DOHH2 (cell line): ENCODE results near the gene SLC22A13.

Source experiments
- H3F3A ChIP-seq: fragments of 200-600 bp; sonication (generic), shearing (Covaris generic); 2 replicates; pipeline ENCODE4 v1.6.0; 2016; ENCODE audit warnings: antibody characterized with exemption, mild to moderate bottlenecking; ENCODE audit not compliant: control insufficient read depth, insufficient read depth
- H3K27ac ChIP-seq: fragments of 200-600 bp; sonication (generic); 2 replicates; pipeline ENCODE4 v1.5.1; 2014; ENCODE audit warnings: low read depth, mild to moderate bottlenecking, low read length, moderate library complexity
- H3K27me3 ChIP-seq: fragments of 200-600 bp; sonication (generic); 2 replicates; pipeline ENCODE4 v1.6.1; 2014; ENCODE audit warnings: mild to moderate bottlenecking, low read length, mixed read lengths; ENCODE audit not compliant: control insufficient read depth
- H3K36me3 ChIP-seq: fragments of 200-600 bp; sonication (generic); 2 replicates; pipeline ENCODE4 v1.6.1; 2014; ENCODE audit warnings: mild to moderate bottlenecking, low read length, moderate library complexity, mixed read lengths; ENCODE audit not compliant: control insufficient read depth
- H3K4me1 ChIP-seq: fragments of 200-600 bp; sonication (generic); 2 replicates; pipeline ENCODE4 v1.6.1; 2014; ENCODE audit warnings: mild to moderate bottlenecking, low read length, mixed read lengths; ENCODE audit not compliant: control insufficient read depth
- H3K4me2 ChIP-seq: fragments of 200-600 bp; sonication (generic); 2 replicates; pipeline ENCODE4 v1.6.0; 2014; ENCODE audit warnings: mild to moderate bottlenecking, low read length, moderate library complexity
- H3K4me3 ChIP-seq: fragments of 200-600 bp; sonication (generic); 2 replicates; pipeline ENCODE4 v1.5.1; 2014; ENCODE audit warnings: mild to moderate bottlenecking, low read length, mixed read lengths
- H3K79me2 ChIP-seq: fragments of 200-600 bp; sonication (generic); 2 replicates; pipeline ENCODE4 v1.6.1; 2014; ENCODE audit warnings: mild to moderate bottlenecking, low read length, mixed read lengths; ENCODE audit not compliant: control insufficient read depth
- H3K9me2 ChIP-seq: fragments of 200-600 bp; sonication (generic); replicated peaks from 2 replicates; pipeline ENCODE4 v1.6.1; 2014; ENCODE audit warnings: mild to moderate bottlenecking, low read length, mixed read lengths; ENCODE audit not compliant: control insufficient read depth
- H3K9me3 ChIP-seq: fragments of 200-600 bp; sonication (generic); 2 replicates; pipeline ENCODE4 v1.6.1; 2014; ENCODE audit warnings: antibody characterized with exemption, low read length, mixed read lengths; ENCODE audit not compliant: control insufficient read depth, insufficient read depth
- H4K20me1 ChIP-seq: fragments of 200-600 bp; sonication (generic); 2 replicates; pipeline ENCODE4 v1.6.0; 2014; ENCODE audit warnings: low read depth, mild to moderate bottlenecking, antibody characterized with exemption, low read length, moderate library complexity; ENCODE audit not compliant: control insufficient read depth, insufficient read depth
- EZH2phosphoT487 ChIP-seq: fragments of 200-600 bp; sonication (generic); IDR thresholded peaks from 2 replicates; pipeline ENCODE4 v1.6.1; 2017; ENCODE audit warnings: borderline replicate concordance, mild to moderate bottlenecking, antibody characterized with exemption, low read length, moderate library complexity, mixed read lengths
- TF ChIP-seq, protein P1 (sequence below): fragments of 200-600 bp; sonication (generic); IDR thresholded peaks from one replicate; pipeline ENCODE4 v1.5.1; 2014; ENCODE audit warnings: antibody characterized with exemption, mild to moderate bottlenecking, low read depth, low read length; ENCODE audit not compliant: poor library complexity, severe bottlenecking

The SLC22A13 gene

DNA sequence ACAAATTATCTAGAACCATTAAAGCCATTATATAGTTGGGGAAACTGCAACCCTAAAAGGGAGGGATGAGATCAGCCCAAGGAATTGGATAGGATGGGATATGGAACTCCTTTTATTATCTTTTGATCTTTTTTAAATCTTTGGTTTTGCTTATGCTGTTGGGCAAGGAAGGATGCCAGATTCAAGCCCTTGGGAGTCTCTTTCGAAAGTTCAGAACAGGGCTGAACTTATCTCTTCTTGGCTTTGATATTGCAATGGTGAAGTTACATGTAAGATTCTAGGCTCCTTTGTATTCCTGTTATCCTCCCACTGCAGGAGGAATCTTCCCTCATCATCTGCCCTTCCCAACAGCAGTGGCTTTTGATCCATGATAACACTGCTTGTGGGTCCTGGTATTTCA is 10.0 kb upstream of the SLC22A13 start:
- no peak for TF ChIP-seq EZH2phosphoT487
- TF ChIP-seq, protein P1, sequence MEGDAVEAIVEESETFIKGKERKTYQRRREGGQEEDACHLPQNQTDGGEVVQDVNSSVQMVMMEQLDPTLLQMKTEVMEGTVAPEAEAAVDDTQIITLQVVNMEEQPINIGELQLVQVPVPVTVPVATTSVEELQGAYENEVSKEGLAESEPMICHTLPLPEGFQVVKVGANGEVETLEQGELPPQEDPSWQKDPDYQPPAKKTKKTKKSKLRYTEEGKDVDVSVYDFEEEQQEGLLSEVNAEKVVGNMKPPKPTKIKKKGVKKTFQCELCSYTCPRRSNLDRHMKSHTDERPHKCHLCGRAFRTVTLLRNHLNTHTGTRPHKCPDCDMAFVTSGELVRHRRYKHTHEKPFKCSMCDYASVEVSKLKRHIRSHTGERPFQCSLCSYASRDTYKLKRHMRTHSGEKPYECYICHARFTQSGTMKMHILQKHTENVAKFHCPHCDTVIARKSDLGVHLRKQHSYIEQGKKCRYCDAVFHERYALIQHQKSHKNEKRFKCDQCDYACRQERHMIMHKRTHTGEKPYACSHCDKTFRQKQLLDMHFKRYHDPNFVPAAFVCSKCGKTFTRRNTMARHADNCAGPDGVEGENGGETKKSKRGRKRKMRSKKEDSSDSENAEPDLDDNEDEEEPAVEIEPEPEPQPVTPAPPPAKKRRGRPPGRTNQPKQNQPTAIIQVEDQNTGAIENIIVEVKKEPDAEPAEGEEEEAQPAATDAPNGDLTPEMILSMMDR: no peak
- no peaks in the 10 kb centered on the region for H3K9me3 ChIP-seq
- no peaks in the 10 kb centered on the region for H3F3A ChIP-seq
- no peak overlapping the region for H3K27ac ChIP-seq
- H3K9me2 ChIP-seq: no peaks in the 10 kb centered on the region
- no peaks in the 10 kb centered on the region for H3K79me2 ChIP-seq
- no peaks in the 10 kb centered on the region for H3K27me3 ChIP-seq
- no peak overlapping the region for H3K4me2 ChIP-seq
- peaks cover 41% of the 10 kb centered on the region for H3K36me3 ChIP-seq
- no peaks in the 10 kb centered on the region for H4K20me1 ChIP-seq
- no peak overlapping the region for H3K4me3 ChIP-seq
- H3K4me1 ChIP-seq: no peaks in the 10 kb centered on the region

DNA sequence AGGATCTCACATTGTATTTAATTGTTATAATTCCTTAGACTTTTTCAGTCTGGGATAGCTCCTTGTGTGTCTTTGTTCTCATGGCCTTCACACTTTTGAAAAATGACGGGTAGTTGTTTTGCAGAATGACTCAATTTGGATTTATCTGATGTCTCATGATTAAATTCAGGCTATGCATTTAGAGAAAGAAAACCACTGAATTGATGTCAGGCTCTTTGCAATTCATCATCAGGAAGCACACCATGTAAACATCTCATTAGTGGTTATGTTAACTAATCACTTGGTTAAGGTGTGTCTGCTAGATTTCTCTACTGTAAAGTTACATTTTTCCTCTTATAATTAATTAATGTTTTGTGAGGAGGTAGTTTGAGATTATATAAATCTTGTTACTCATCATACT is 8.0 kb upstream of the SLC22A13 start:
- Histone ChIP-seq H3F3A (no peaks in the 10 kb centered on the region), H3K27ac (no peak overlapping the region), H4K20me1 (no peaks in the 10 kb centered on the region), H3K4me2 (no peak overlapping the region), H3K36me3 (peaks cover 22% of the 10 kb centered on the region), H3K9me2 (no peaks in the 10 kb centered on the region), H3K4me1 (no peaks in the 10 kb centered on the region), H3K4me3 (no peak overlapping the region), H3K27me3 (no peaks in the 10 kb centered on the region), H3K9me3 (no peaks in the 10 kb centered on the region), H3K79me2 (no peaks in the 10 kb centered on the region)
- no peak for TF ChIP-seq EZH2phosphoT487
- TF ChIP-seq, protein P1: no peak

DNA sequence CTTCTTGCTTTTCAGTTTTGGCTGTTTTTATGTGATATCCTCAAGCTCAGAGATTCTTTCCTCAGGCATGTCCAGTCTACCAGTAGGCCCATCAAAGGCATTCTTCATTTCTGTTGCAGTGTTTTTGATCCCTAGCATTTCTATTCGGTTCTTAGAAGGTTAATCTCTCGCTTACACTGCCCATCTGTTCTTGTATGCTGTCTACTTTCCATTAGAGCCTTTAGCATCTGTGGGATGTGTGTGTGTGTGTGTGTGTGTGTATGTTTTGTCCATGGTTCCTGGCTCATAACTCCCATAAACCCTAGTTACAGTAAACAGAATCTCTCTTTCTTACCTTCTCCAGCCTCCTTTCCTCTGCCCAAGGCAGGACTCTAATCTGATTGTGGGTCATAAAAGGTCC is 5.1 kb upstream of the SLC22A13 start:
- no peak for TF ChIP-seq EZH2phosphoT487
- TF ChIP-seq, protein P1: no peak
- Histone ChIP-seq H3K4me1 (no peaks in the 10 kb centered on the region), H3K4me2 (no peak overlapping the region), H3K9me2 (no peaks in the 10 kb centered on the region), H3F3A (no peaks in the 10 kb centered on the region), H3K4me3 (no peak overlapping the region), H3K9me3 (no peaks in the 10 kb centered on the region), H3K79me2 (no peaks in the 10 kb centered on the region), H4K20me1 (no peaks in the 10 kb centered on the region), H3K36me3 (no peaks in the 10 kb centered on the region; the same call in 1 of the 2 replicates), H3K27me3 (no peaks in the 10 kb centered on the region), H3K27ac (no peak overlapping the region)

- Histone ChIP-seq H3K9me3 (no peaks in the 10 kb centered on the region), H3K4me2 (no peak overlapping the region), H4K20me1 (no peaks in the 10 kb centered on the region), H3K27ac (no peak overlapping the region), H3K4me3 (no peak overlapping the region), H3K79me2 (no peaks in the 10 kb centered on the region), H3K36me3 (no peaks in the 10 kb centered on the region), H3K9me2 (no peaks in the 10 kb centered on the region), H3K27me3 (no peaks in the 10 kb centered on the region), H3K4me1 (peaks cover 14% of the 10 kb centered on the region), H3F3A (no peaks in the 10 kb centered on the region)
- TF ChIP-seq, protein P1: no peak
Observed at GRCh38 chr3:38264353-38264771, 1.2 kb upstream of the SLC22A13 start.
